Urinary bladder (tissue), 4 donors: ENCODE data around the gene GNG2. TPM values are rescaled to one million over a fixed set of nuclear protein-coding genes. Genes with fewer than 3 reads are reported as not detected.

Experiments
- DNase-seq: peaks from one replicate; pipeline ENCODE4 v3.0.0-alpha.2; 2015; ENCODE audit errors: extremely low spot score
- H3K27ac ChIP-seq: one replicate; pipeline ENCODE4 v1.5.1; 2013; ENCODE audit warnings: low read depth, mild to moderate bottlenecking, moderate library complexity
- H3K36me3 ChIP-seq: one replicate; pipeline ENCODE4 v1.6.1; 2013; ENCODE audit warnings: mild to moderate bottlenecking, moderate library complexity; ENCODE audit not compliant: insufficient read depth
- H3K4me1 ChIP-seq: one replicate; pipeline ENCODE4 v1.6.1; 2013; ENCODE audit warnings: mild to moderate bottlenecking, moderate library complexity; ENCODE audit not compliant: insufficient read depth
- H3K4me3 ChIP-seq: one replicate; pipeline ENCODE4 v1.5.1; 2013; ENCODE audit warnings: low read depth, low read length
- WGBS: extraction: QIAGEN DNeasy Blood & Tissue Kit; methylation state at CpG from one replicate; pipeline ENCODE4 v1.1.7; 2013; 5-methylcytosine and 5-hydroxymethylcytosine counted together
- polyA plus RNA-seq: library from polyadenylated mRNA; stranded (reverse); fragments of 200-250 nt; gene quantifications from one replicate; pipeline ENCODE4 v1.2.3, GENCODE V29; 2013
- total RNA-seq: library from RNA; depleted of rRNA; stranded (reverse); fragments of >200 nt; gene quantifications from one replicate; pipeline ENCODE4 v1.2.3, GENCODE V29; 2014
- donor health status: healthy with polysubstance abuse.
- donor health status: healthy.

GNG2 gene
- total and polyA plus RNA-seq, 2 donors, result 9.6 to 44.1 TPM

DNA sequence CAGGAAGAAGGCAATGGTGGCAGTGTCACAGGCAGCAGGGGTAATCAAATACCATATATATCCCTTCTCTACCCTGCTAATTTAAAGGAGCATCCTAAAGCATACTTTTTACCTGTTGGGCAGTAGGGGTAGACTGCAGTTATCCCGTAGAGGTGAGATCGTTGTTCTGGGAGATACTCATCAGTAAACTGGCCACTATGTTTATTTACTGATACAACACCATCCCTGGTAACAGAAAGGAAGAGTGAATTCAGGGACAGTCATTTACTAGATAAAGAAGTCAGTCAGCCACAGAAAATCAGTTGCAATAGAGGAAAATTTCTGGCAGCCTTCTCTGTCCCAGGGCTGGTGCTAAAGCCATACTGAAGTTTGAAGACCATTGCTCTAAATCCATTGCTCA lies 145.2 kb downstream of the GNG2 start:
- DNase-seq, result no peak
- Histone ChIP-seq H3K4me3 (no peak overlapping the region), H3K36me3 (peaks cover 6% of the 10 kb centered on the region), H3K4me1 (no peaks in the 10 kb centered on the region), H3K27ac (no peak overlapping the region)
- 64% methylated on average over 2 of the region's 2 CpGs for WGBS

GRCh38 chr14:52006361-52006760 lies 145.9 kb downstream of the GNG2 start:
- peaks cover 6% of the 10 kb centered on the region for H3K36me3 ChIP-seq
- no peak for DNase-seq
- H3K4me3 ChIP-seq, result no peak overlapping the region
- 96% methylated on average over 3 of the region's 3 CpGs for WGBS
- H3K27ac ChIP-seq, result no peak overlapping the region
- no peaks in the 10 kb centered on the region for H3K4me1 ChIP-seq

GRCh38 chr14:52007211-52007610 lies 146.8 kb downstream of the GNG2 start:
- WGBS, result 63% methylated on average over 1 of the region's 1 CpG
- no peak overlapping the region for H3K4me3 ChIP-seq
- H3K36me3 ChIP-seq, result peaks cover 6% of the 10 kb centered on the region
- DNase-seq, result no peak
- H3K4me1 ChIP-seq, result no peaks in the 10 kb centered on the region
- no peak overlapping the region for H3K27ac ChIP-seq

GRCh38 chr14:52007637-52008036 lies 147.2 kb downstream of the GNG2 start:
- WGBS, result 59% methylated on average over 1 of the region's 1 CpG
- H3K36me3 ChIP-seq, result peaks cover 6% of the 10 kb centered on the region
- H3K27ac ChIP-seq, result no peak overlapping the region
- H3K4me1 ChIP-seq, result no peaks in the 10 kb centered on the region
- DNase-seq, result no peak
- H3K4me3 ChIP-seq, result no peak overlapping the region

GRCh38 chr14:52008136-52008535 lies 147.7 kb downstream of the GNG2 start:
- Histone ChIP-seq H3K4me3 (no peak overlapping the region), H3K4me1 (no peaks in the 10 kb centered on the region), H3K27ac (no peak overlapping the region), H3K36me3 (peaks cover 6% of the 10 kb centered on the region)
- DNase-seq, result no peak
- 96% methylated on average over 4 of the region's 4 CpGs for WGBS

GRCh38 chr14:52010173-52010693 lies 149.8 kb downstream of the GNG2 start:
- Histone ChIP-seq H3K4me1 (no peaks in the 10 kb centered on the region), H3K27ac (no peak overlapping the region), H3K36me3 (peaks cover 4% of the 10 kb centered on the region)

DNA sequence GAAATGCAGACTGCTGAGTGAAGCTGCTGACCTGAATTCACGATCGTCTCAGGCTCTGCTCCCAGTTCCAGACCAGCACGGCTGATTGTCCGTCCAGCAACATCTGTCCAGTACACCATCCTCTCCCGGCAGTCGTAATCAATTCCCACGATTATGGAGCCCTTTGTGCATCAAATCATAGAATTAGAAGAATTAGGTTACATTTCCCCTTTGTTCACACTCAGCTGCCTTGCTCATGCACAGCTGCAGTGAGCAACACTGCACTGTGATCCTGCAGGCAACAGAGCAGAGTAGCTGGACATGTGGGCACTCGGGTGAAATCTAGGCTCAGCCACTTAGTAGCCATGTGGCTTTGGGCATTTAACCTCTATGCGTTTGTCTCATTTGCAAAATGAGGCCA lies 151.1 kb downstream of the GNG2 start:
- Histone ChIP-seq H3K36me3 (no peaks in the 10 kb centered on the region), H3K4me3 (no peak overlapping the region), H3K4me1 (no peaks in the 10 kb centered on the region), H3K27ac (no peak overlapping the region)
- DNase-seq, result no peak
- 85% methylated on average over 9 of the region's 9 CpGs for WGBS

More at GRCh38 chr14:52010173-52010693, 149.8 kb downstream of the GNG2 start:
- 80% methylated on average over 3 of the region's 3 CpGs for WGBS
- no peak for DNase-seq
- H3K4me3 ChIP-seq, result no peak overlapping the region

- 48% methylated on average over 4 of the region's 4 CpGs for WGBS
- no peak overlapping the region for H3K4me3 ChIP-seq
- H3K36me3 ChIP-seq, result no peaks in the 10 kb centered on the region
- DNase-seq, result no peak
- H3K4me1 ChIP-seq, result no peaks in the 10 kb centered on the region
- no peak overlapping the region for H3K27ac ChIP-seq
These were observed 152.2 kb downstream of the GNG2 start for GRCh38 chr14:52012635-52013034.

DNA sequence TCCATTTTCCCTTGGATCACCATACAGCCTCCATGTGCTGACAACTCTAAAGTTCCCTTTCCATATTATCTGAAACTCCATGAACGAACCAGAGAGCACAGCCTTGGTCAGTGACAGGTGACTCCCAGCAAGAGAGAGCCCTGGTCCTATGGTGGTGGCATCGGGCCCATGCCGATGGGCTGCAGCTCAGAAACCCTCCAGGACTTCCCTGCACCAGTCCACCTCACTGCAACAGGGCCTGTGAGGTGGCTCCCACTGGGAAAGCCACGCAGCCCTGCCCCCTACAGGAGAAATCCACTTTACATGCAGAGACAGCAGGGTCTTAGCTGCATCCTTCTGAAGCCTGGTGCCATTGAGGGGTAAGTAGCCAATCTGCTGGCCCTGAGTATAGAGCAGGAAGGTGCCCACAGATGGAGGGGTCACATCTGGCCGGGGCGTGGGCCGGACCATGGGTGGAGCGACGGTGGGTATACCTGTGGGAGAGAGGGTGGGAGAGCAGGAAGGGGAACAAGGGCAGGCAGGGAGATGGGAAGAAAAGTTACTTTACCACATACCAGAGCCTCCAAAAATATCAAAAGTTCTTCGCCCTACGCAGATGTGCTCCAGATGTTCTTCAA lies 153.7 kb downstream of the GNG2 start:
- DNase-seq, result no peak
- Histone ChIP-seq H3K4me3 (no peak overlapping the region), H3K36me3 (no peaks in the 10 kb centered on the region), H3K27ac (no peak overlapping the region), H3K4me1 (no peaks in the 10 kb centered on the region)
- WGBS, result 79% methylated on average over 11 of the region's 11 CpGs

DNA sequence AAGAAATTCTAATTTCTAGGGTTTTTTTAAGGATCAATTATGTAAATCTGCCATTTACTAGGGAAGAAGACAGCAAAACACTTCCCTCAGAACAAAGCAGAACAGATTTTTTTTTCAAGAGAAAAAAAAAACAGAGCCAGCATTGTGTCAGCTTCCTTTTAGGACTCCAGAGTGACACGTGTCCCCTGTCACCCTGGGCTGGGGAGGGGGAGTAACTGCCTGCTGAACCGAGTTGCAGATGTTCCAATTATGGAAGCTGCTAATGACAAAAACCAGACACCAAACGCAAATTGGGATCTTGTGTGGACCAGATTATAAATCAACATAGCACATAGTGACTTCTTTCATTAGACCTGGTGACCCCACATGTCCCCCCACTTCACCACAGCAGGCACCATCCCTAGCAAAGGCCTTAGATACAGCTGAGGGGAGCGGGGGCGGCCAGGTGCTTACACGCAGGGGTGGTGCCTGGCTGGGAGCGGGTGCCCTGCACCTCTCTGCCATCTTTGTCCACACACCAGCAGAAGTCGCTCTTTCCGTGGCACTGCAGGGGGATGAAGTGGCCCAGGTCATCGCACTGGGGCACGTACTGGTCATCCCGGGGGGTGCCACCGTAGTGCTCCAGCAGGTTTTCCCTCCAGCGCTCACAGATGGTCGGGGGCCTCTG lies 154.3 kb downstream of the GNG2 start:
- Histone ChIP-seq H3K4me3 (no peak overlapping the region), H3K27ac (no peak overlapping the region), H3K36me3 (no peaks in the 10 kb centered on the region), H3K4me1 (no peaks in the 10 kb centered on the region)
- WGBS, result 78% methylated on average over 15 of the region's 15 CpGs
- no peak for DNase-seq

DNA sequence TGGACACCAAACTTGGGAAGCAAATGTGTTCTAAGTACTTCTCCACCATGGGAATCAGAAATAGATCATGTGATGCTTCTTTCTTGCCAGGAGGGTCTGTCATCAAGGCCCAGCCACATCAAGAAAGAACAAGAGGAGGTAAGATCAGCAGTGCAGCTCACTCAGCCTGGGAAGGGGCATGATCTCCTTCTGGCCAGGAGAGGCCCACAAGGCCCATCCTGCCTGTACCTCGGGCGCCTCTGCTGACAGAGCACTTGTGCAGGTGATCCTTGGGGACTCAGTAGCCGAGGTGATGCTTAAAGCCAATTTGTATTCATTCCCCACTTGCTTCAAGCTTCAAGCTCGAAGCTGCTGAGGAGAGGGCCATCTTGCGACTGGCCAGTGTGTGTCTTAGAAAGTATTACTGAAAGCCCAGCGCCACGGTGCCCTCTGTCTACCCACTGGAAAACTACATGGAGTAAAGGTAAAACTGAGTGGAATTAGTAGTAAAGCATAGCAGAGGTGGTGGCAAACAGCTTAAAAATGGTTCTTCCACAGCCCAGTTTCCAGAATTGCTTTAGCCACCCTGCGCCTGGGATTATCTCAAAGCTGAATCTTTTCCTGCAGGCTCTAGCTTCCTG lies 155.1 kb downstream of the GNG2 start:
- H3K27ac ChIP-seq, result no peak overlapping the region
- 82% methylated on average over 8 of the region's 8 CpGs for WGBS
- no peak overlapping the region for H3K4me3 ChIP-seq
- no peaks in the 10 kb centered on the region for H3K4me1 ChIP-seq
- DNase-seq, result no peak
- H3K36me3 ChIP-seq, result no peaks in the 10 kb centered on the region

GRCh38 chr14:52018252-52018651 lies 157.8 kb downstream of the GNG2 start:
- Histone ChIP-seq H3K4me1 (no peaks in the 10 kb centered on the region), H3K27ac (no peak overlapping the region), H3K36me3 (no peaks in the 10 kb centered on the region), H3K4me3 (no peak overlapping the region)
- DNase-seq, result no peak
- WGBS, result 87% methylated on average over 4 of the region's 4 CpGs

DNA sequence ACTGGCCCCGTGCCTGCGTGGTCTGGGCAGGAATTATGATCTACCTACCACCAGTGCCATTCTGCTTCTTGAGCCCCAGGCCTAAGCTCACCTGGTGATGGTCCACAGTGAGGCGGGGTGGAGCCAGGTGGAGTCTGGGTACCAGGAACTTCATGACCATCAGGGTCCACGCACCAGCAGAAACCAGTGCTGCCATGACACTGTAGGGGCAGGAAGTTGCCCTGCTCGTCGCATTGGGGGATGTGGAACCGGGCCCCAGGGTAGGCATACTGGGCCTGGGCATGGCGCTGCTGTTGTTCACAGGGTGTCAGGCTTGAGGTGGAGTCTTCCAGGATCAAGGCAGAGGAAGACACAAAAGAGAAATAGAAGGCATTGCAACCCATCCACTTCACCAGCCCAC lies 158.6 kb downstream of the GNG2 start:
- DNase-seq, result no peak
- H3K4me1 ChIP-seq, result no peaks in the 10 kb centered on the region
- no peaks in the 10 kb centered on the region for H3K36me3 ChIP-seq
- 97% methylated on average over 8 of the region's 8 CpGs for WGBS
- H3K4me3 ChIP-seq, result no peak overlapping the region
- H3K27ac ChIP-seq, result no peak overlapping the region
